ENCODE measurements around the gene GPS1.

GPS1 gene

GRCh38 chr17:82007228-82007494, 44.5 kb upstream of the GPS1 start:
- no peak for DNase-seq (ENCODE audit: low read depth)
- no peak overlapping the region for H3K4me3 ChIP-seq (ENCODE audit: low read depth, low read length)

GRCh38 chr17:82007495-82008257, 44.0 kb upstream of the GPS1 start:
- H3K4me3 ChIP-seq (ENCODE audit: low read depth, low read length) = no peak overlapping the region
- TF ChIP-seq POLR2A (IDR thresholded peaks at IDR 0.05; ENCODE audit: extremely low read depth, insufficient read length) = no peak
- no peak for TF ChIP-seq CTCF (IDR thresholded peaks at IDR 0.05; ENCODE audit: low read depth, low read length)
- TF ChIP-seq MYC (IDR thresholded peaks at IDR 0.05; ENCODE audit: low read depth, low read length) = no peak
- no peak for TF ChIP-seq MAX (IDR thresholded peaks at IDR 0.05; ENCODE audit: low read depth, low read length)
- DNase-seq (ENCODE audit: low read depth) = no peak

More at GRCh38 chr17:82007228-82007494, 44.5 kb upstream of the GPS1 start:
- TF ChIP-seq MYC (IDR thresholded peaks at IDR 0.05; ENCODE audit: low read depth, low read length) (no peak), CTCF (IDR thresholded peaks at IDR 0.05; ENCODE audit: low read depth, low read length) (no peak), POLR2A (IDR thresholded peaks at IDR 0.05; ENCODE audit: extremely low read depth, insufficient read length) (no peak), MAX (IDR thresholded peaks at IDR 0.05; ENCODE audit: low read depth, low read length) (no peak)

GRCh38 chr17:82008258-82008940, 43.3 kb upstream of the GPS1 start:
- TF ChIP-seq CTCF (IDR thresholded peaks at IDR 0.05; ENCODE audit: low read depth, low read length) (no peak), MAX (IDR thresholded peaks at IDR 0.05; ENCODE audit: low read depth, low read length) (no peak), POLR2A (IDR thresholded peaks at IDR 0.05; ENCODE audit: extremely low read depth, insufficient read length) (no peak), MYC (IDR thresholded peaks at IDR 0.05; ENCODE audit: low read depth, low read length) (no peak)
- DNase-seq (ENCODE audit: low read depth) = no peak
- H3K4me3 ChIP-seq (ENCODE audit: low read depth, low read length) = no peak overlapping the region

GRCh38 chr17:82008941-82009405, 42.7 kb upstream of the GPS1 start:
- no peak overlapping the region for H3K4me3 ChIP-seq (ENCODE audit: low read depth, low read length)
- TF ChIP-seq CTCF (IDR thresholded peaks at IDR 0.05; ENCODE audit: low read depth, low read length) = no peak
- no peak for TF ChIP-seq MAX (IDR thresholded peaks at IDR 0.05; ENCODE audit: low read depth, low read length)
- TF ChIP-seq MYC (IDR thresholded peaks at IDR 0.05; ENCODE audit: low read depth, low read length) = no peak
- TF ChIP-seq POLR2A (IDR thresholded peaks at IDR 0.05; ENCODE audit: extremely low read depth, insufficient read length) = no peak
- no peak for DNase-seq (ENCODE audit: low read depth)

GRCh38 chr17:82009413-82009812, 42.3 kb upstream of the GPS1 start:
- no peak for TF ChIP-seq POLR2A (IDR thresholded peaks at IDR 0.05; ENCODE audit: extremely low read depth, insufficient read length)
- TF ChIP-seq CTCF (IDR thresholded peaks at IDR 0.05; ENCODE audit: low read depth, low read length) = no peak
- no peak for TF ChIP-seq MAX (IDR thresholded peaks at IDR 0.05; ENCODE audit: low read depth, low read length)
- TF ChIP-seq MYC (IDR thresholded peaks at IDR 0.05; ENCODE audit: low read depth, low read length) = no peak
- no peak overlapping the region for H3K4me3 ChIP-seq (ENCODE audit: low read depth, low read length)
- DNase-seq (ENCODE audit: low read depth) = no peak
